HG02938 (cell line): Measurements from ENCODE around the gene RNF11.

ENCODE experiments used
- ATAC-seq: cut with Tn5 transposase; IDR thresholded peaks from one replicate; pipeline ENCODE4 v1.9.1; 2021; ENCODE audit warnings: mild to moderate bottlenecking, moderate library complexity; ENCODE audit not compliant: unreplicated experiment

RNF11 gene

GRCh38 chr1:51263147-51263877 lies 27.2 kb downstream of the RNF11 start:
- ATAC-seq = no peak

GRCh38 chr1:51264451-51264850 lies 28.4 kb downstream of the RNF11 start:
- no peak for ATAC-seq

GRCh38 chr1:51265618-51266017 lies 29.5 kb downstream of the RNF11 start:
- no peak for ATAC-seq

GRCh38 chr1:51266181-51266580 lies 30.1 kb downstream of the RNF11 start:
- no peak for ATAC-seq

- no peak for ATAC-seq
Measured at GRCh38 chr1:51266791-51267190, 30.7 kb downstream of the RNF11 start.

GRCh38 chr1:51268634-51269033 lies 32.6 kb downstream of the RNF11 start:
- no peak for ATAC-seq

GRCh38 chr1:51270751-51271150 lies 34.7 kb downstream of the RNF11 start:
- no peak for ATAC-seq

GRCh38 chr1:51272916-51273315 lies 36.8 kb downstream of the RNF11 start:
- no peak for ATAC-seq

- ATAC-seq = no peak
Measured at GRCh38 chr1:51274676-51275075, 38.6 kb downstream of the RNF11 start.

GRCh38 chr1:51276286-51276685 lies 40.2 kb downstream of the RNF11 start:
- no peak for ATAC-seq

- no peak for ATAC-seq
Measured at GRCh38 chr1:51280321-51280978, 44.4 kb downstream of the RNF11 start.

GRCh38 chr1:51281807-51282206 lies 45.7 kb downstream of the RNF11 start:
- no peak for ATAC-seq

- no peak for ATAC-seq
Measured at GRCh38 chr1:51282605-51283004, 46.5 kb downstream of the RNF11 start.

GRCh38 chr1:51283979-51284378 lies 47.9 kb downstream of the RNF11 start:
- ATAC-seq = no peak

- peak; percentile 53 for ATAC-seq
Measured at GRCh38 chr1:51284487-51284954, 48.4 kb downstream of the RNF11 start.

- ATAC-seq = peak; percentile 90
Measured at GRCh38 chr1:51285055-51285454, 49.0 kb downstream of the RNF11 start.

GRCh38 chr1:51287966-51288365 lies 51.9 kb downstream of the RNF11 start:
- ATAC-seq = no peak

- no peak for ATAC-seq
Measured at GRCh38 chr1:51288578-51288977, 52.5 kb downstream of the RNF11 start.

- no peak for ATAC-seq
Measured at GRCh38 chr1:51289676-51290488, 53.8 kb downstream of the RNF11 start.

GRCh38 chr1:51290489-51290847 lies 54.4 kb downstream of the RNF11 start:
- ATAC-seq = no peak

GRCh38 chr1:51293898-51294515 lies 57.9 kb downstream of the RNF11 start:
- no peak for ATAC-seq
